ENCODE measurements around the gene GJB4. TPM values are rescaled to one million over a fixed set of nuclear protein-coding genes. Genes with fewer than 3 reads are reported as not detected.

GJB4 gene
- total RNA-seq, 2 donors from 2014 or later: 0.08 to 0.44 TPM

DNA sequence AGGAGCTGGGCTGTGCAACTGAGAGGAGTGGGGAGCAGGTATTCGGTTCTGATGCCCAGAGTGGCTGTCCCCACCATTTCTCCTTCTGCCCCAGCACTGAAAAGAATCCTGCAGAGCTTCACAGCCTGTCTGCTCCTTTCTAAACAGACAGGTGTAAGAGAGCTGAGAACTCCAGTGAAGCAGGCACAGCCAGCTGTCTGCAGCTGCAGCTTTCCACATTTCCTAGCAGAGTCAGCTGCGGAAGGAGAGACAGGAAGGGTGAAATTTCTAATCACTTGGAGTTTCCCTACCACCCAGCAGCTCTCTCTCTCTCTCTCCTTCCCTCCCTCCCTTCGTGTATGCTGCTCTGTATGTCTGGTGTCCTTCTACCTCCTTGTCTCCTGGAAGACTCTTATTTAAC lies 45.2 kb upstream of the GJB4 start:
- intact Hi-C loops (cut with DNase I): no loop called here
- DNase-seq: no peak
- H3K36me3 ChIP-seq: no peaks in the 10 kb centered on the region

DNA sequence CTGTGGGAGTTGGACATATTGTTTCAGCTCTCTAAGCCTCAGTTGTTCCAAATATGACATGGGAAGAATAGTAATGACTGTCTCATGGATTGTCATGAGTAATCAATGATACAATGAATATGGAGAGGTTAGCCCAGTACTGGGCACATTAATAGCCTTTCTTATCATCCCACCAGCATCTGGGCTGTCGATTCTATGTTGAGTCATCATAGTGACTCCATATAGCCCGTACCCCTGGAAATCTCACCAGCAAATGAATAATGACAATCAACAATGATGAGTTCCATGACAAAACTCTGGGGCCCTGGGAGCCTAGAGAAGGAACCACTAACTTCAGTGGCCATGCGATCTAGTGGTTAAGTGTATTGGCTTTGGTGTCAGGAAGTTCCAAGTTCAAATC lies 44.4 kb upstream of the GJB4 start:
- TF ChIP-seq, protein P1, sequence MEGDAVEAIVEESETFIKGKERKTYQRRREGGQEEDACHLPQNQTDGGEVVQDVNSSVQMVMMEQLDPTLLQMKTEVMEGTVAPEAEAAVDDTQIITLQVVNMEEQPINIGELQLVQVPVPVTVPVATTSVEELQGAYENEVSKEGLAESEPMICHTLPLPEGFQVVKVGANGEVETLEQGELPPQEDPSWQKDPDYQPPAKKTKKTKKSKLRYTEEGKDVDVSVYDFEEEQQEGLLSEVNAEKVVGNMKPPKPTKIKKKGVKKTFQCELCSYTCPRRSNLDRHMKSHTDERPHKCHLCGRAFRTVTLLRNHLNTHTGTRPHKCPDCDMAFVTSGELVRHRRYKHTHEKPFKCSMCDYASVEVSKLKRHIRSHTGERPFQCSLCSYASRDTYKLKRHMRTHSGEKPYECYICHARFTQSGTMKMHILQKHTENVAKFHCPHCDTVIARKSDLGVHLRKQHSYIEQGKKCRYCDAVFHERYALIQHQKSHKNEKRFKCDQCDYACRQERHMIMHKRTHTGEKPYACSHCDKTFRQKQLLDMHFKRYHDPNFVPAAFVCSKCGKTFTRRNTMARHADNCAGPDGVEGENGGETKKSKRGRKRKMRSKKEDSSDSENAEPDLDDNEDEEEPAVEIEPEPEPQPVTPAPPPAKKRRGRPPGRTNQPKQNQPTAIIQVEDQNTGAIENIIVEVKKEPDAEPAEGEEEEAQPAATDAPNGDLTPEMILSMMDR (IDR thresholded peaks at IDR 0.05): no peak
- H3K4me3 ChIP-seq: no peak overlapping the region
- no peaks in the 10 kb centered on the region for H3K27me3 ChIP-seq
- intact Hi-C loops (cut with DNase I): no loop called here
- H3K4me1 ChIP-seq: no peaks in the 10 kb centered on the region
- no peaks in the 10 kb centered on the region for H3K9me3 ChIP-seq
- H3K36me3 ChIP-seq: no peaks in the 10 kb centered on the region
- no peak overlapping the region for H3K27ac ChIP-seq
- DNase-seq: no peak
- no peak overlapping the region for H3K9ac ChIP-seq (ENCODE audit: low read depth in 2 of 2, low read length in 2 of 2)

More for the DNA sequence above, 45.2 kb upstream of the GJB4 start:
- H3K27ac ChIP-seq: no peak overlapping the region
- no peaks in the 10 kb centered on the region for H3K4me1 ChIP-seq
- no peak overlapping the region for H3K4me3 ChIP-seq
- TF ChIP-seq, protein P1 (IDR thresholded peaks at IDR 0.05): no peak
- no peak overlapping the region for H3K9ac ChIP-seq (ENCODE audit: low read depth in 2 of 2, low read length in 2 of 2)
- H3K9me3 ChIP-seq: no peaks in the 10 kb centered on the region
- no peaks in the 10 kb centered on the region for H3K27me3 ChIP-seq

DNA sequence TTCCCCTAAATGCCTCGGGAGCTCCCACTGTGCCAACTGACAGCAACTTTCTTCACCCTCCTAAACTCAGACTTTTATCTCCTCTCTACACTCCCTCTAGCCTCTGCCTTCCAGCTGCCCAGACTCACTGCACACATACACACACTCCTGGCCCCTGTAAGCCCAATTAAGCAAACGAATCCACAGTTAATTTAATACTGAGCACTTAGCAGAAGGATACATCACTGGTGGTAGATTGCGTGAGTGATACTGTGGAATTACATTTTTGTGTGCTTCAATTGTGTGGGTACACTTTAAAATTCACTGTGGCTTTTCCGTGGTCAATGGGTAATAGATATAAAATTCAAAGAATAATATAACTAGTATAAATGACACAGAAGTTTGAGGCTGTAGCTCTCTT lies 38.3 kb upstream of the GJB4 start:
- no peak overlapping the region for H3K4me3 ChIP-seq
- H3K9ac ChIP-seq (ENCODE audit: low read depth in 2 of 2, low read length in 2 of 2): no peak overlapping the region
- intact Hi-C loops (cut with DNase I): no loop called here
- TF ChIP-seq, protein P1 (IDR thresholded peaks at IDR 0.05): no peak
- no peaks in the 10 kb centered on the region for H3K36me3 ChIP-seq
- no peak overlapping the region for H3K27ac ChIP-seq
- H3K4me1 ChIP-seq: no peaks in the 10 kb centered on the region
- no peaks in the 10 kb centered on the region for H3K9me3 ChIP-seq
- no peaks in the 10 kb centered on the region for H3K27me3 ChIP-seq
- DNase-seq: no peak

DNA sequence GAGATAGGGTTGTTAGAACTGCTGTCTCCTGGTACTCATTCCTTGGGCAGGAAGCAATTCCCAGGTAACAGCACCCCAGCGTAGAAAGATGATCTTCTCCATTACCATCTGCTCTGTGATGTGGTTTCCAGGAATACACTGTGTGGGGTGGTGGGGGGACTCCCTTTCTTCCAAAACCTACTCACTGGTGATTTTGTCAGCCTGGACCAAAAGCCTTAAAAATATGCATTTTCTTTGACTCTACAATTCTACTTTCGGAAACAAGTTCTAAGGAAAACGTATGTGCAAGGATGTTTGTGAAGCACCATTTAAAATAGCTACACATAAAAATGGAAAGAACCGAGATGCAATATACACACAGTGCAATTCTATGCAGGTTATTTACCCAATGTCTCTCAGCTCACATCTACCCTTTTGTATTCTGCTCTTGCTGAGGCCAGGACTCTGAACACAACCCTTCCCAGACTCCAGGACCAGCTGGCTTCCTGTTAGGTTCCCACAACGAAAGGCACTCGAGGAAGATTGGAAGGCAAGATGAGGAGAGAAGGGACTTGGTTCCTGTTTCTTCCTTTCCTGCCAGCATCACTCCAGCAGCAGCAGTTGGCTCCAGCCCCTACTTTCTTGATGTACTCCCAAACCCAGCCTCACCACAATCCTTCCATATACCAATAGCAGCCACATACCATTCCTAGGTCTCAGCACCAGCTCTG lies 37.7 kb upstream of the GJB4 start:
- intact Hi-C loops (cut with DNase I): no loop called here

DNA sequence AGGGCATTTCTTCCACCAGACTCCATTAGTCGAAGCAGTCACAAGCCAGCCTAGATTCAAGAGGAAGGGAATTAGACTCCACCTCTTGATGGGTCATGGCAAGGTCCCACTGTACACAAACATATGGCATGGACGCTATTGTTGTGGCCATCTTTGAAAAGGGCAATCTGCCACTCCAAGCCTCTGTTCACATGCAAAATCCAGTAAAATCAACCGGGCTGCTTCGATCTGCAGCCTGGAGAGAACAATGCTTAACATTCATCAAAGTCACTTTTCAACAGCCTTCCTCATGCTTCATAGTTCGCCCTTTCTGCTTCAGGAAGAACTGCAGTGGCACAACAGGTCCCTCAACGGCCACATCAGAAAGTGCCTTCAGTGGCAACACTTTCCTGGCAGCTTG lies 32.7 kb upstream of the GJB4 start:
- no peak overlapping the region for H3K27ac ChIP-seq
- TF ChIP-seq, protein P1 (IDR thresholded peaks at IDR 0.05): no peak
- DNase-seq: no peak
- no peak overlapping the region for H3K4me3 ChIP-seq
- H3K36me3 ChIP-seq: no peaks in the 10 kb centered on the region
- no peaks in the 10 kb centered on the region for H3K9me3 ChIP-seq
- no peaks in the 10 kb centered on the region for H3K27me3 ChIP-seq
- no peak overlapping the region for H3K9ac ChIP-seq (ENCODE audit: low read depth in 2 of 2, low read length in 2 of 2)
- intact Hi-C loops (cut with DNase I): no loop called here
- H3K4me1 ChIP-seq: no peaks in the 10 kb centered on the region

More for the DNA sequence above, 37.7 kb upstream of the GJB4 start:
- H3K4me1 ChIP-seq: no peaks in the 10 kb centered on the region
- H3K27ac ChIP-seq: no peak overlapping the region
- no peaks in the 10 kb centered on the region for H3K9me3 ChIP-seq
- H3K36me3 ChIP-seq: no peaks in the 10 kb centered on the region
- no peak overlapping the region for H3K4me3 ChIP-seq
- TF ChIP-seq, protein P1 (IDR thresholded peaks at IDR 0.05): no peak
- no peak overlapping the region for H3K9ac ChIP-seq (ENCODE audit: low read depth in 2 of 2, low read length in 2 of 2)
- no peaks in the 10 kb centered on the region for H3K27me3 ChIP-seq
- DNase-seq: no peak
